Measurements from ENCODE around the gene FLRT2. TPM values are rescaled to one million over a fixed set of nuclear protein-coding genes. Genes with fewer than 3 reads are reported as not detected.
A peak's percentile ranks its signal among the peaks of the same experiment; 100 is the strongest.

The FLRT2 gene
- polyA plus RNA-seq, 3 donors, result 0.01 TPM; not detected in 2

DNA sequence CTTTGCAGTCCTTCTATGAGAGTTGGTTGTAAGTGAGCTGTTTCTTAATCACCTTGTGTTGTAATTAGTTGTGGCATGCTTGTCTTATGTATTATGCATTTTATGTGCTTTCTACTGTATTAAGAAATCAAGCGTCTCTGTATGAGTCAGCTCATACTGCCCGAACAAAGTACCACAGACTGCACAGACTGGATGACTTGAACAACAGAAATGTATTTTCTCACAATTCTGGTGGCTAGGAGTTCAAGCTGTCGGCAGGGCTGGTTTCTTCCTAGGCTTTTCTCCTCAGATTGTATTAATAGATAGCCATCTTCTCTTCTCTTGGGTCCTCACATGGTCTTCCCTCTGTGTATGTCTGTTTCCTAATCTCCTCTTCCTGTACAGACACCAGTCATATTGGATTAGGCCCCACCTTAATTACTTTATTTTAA is 77.7 kb downstream of the FLRT2 start:
- peak overlapping the region in 1 of 2 donors; percentile 51 for H3K4me3 Mint-ChIP-seq
- H3K4me1 ChIP-seq (ENCODE audit: control insufficient read depth in 1 of 2, insufficient read depth in 2 of 2, low read length in 2 of 2), result peaks cover 24 to 38% of the 10 kb centered on the region in 2 donors
- H3K9me3 Mint-ChIP-seq, result peaks cover 0 to 2% (median 0%) of the 10 kb centered on the region in 7 donors
- H2AFZ ChIP-seq (ENCODE audit: insufficient read depth, low read depth, low read length, poor library complexity, severe bottlenecking), result peak overlapping the region; percentile 51
- peak overlapping the region; percentile 55 for H3K9ac ChIP-seq (ENCODE audit: insufficient read depth, low read length, poor library complexity, severe bottlenecking)
- peak overlapping the region; percentile 48 for H3K4me2 ChIP-seq (replicated peaks; ENCODE audit: extremely low read depth, low read length, poor library complexity, severe bottlenecking)
- DNase-seq, result peak; percentile 76 to 91 (median 89)
- no peaks in the 10 kb centered on the region for H3K36me3 ChIP-seq (replicated peaks in 1 of 2; ENCODE audit: control insufficient read depth in 1 of 2, insufficient read depth in 2 of 2, low read length in 2 of 2)
- TF ChIP-seq, protein P1, sequence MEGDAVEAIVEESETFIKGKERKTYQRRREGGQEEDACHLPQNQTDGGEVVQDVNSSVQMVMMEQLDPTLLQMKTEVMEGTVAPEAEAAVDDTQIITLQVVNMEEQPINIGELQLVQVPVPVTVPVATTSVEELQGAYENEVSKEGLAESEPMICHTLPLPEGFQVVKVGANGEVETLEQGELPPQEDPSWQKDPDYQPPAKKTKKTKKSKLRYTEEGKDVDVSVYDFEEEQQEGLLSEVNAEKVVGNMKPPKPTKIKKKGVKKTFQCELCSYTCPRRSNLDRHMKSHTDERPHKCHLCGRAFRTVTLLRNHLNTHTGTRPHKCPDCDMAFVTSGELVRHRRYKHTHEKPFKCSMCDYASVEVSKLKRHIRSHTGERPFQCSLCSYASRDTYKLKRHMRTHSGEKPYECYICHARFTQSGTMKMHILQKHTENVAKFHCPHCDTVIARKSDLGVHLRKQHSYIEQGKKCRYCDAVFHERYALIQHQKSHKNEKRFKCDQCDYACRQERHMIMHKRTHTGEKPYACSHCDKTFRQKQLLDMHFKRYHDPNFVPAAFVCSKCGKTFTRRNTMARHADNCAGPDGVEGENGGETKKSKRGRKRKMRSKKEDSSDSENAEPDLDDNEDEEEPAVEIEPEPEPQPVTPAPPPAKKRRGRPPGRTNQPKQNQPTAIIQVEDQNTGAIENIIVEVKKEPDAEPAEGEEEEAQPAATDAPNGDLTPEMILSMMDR (IDR thresholded peaks at IDR 0.05), result no peak
- H4K20me1 ChIP-seq (ENCODE audit: insufficient read depth, low read length), result no peaks in the 10 kb centered on the region
- H3K79me2 ChIP-seq (ENCODE audit: insufficient read depth, low read length), result no peaks in the 10 kb centered on the region
- H3K4me1 Mint-ChIP-seq, result peaks cover 31% of the 10 kb centered on the region
- 14% methylated on average over 1 of the region's 3 CpGs for WGBS (ENCODE audit: insufficient coverage)
- intact Hi-C loops (cut with micrococcal nuclease), result loop anchor here in 1 of 2 donors (10.0 kb wide), 1 partner anchor 337 kb away; no protein-coding TSS in a partner anchor
- H3K27me3 Mint-ChIP-seq (ENCODE audit: low read depth in 3 of 3), result peaks cover 0 to 2% (median 0%) of the 10 kb centered on the region in 3 donors
- no peaks in the 10 kb centered on the region for H3K27me3 ChIP-seq (ENCODE audit: control insufficient read depth in 2 of 2, insufficient read depth in 2 of 2, low read length in 2 of 2)
- H3K4me3 ChIP-seq (replicated peaks in 1 of 3; ENCODE audit: low read depth in 2 of 3, low read length in 3 of 3), result peak overlapping the region in 1 of 3 experiments; percentile 28
- H3K27ac ChIP-seq (ENCODE audit: low read depth in 1 of 2, low read length in 2 of 2), result peak overlapping the region; percentile 55 to 90
- H3K27ac Mint-ChIP-seq, result peak overlapping the region; percentile 92 to 97 (median 95)
- no peaks in the 10 kb centered on the region for H3K9me3 ChIP-seq (replicated peaks in 1 of 2; ENCODE audit: control insufficient read depth in 1 of 2, insufficient read depth in 1 of 2, low read length in 2 of 2)
- peaks cover 0 to 2% of the 10 kb centered on the region in 2 donors for H3K36me3 Mint-ChIP-seq

- Mint-ChIP-seq H3K9me3 (peaks cover 0 to 2% (median 0%) of the 10 kb centered on the region in 7 donors), H3K27me3 (ENCODE audit: low read depth in 3 of 3) (no peaks in the 10 kb centered on the region), H3K4me3 (no peak overlapping the region), H3K27ac (peak overlapping the region in 1 of 7 donors; percentile 36), H3K36me3 (peaks cover 0 to 2% of the 10 kb centered on the region in 2 donors), H3K4me1 (peaks cover 6% of the 10 kb centered on the region)
- H2AFZ ChIP-seq (ENCODE audit: insufficient read depth, low read depth, low read length, poor library complexity, severe bottlenecking), result no peak overlapping the region
- H3K4me2 ChIP-seq (replicated peaks; ENCODE audit: extremely low read depth, low read length, poor library complexity, severe bottlenecking), result no peak overlapping the region
- no peak for DNase-seq
- intact Hi-C loops (cut with micrococcal nuclease), result no loop called here
- H3K36me3 ChIP-seq (replicated peaks in 1 of 2; ENCODE audit: control insufficient read depth in 1 of 2, insufficient read depth in 2 of 2, low read length in 2 of 2), result no peaks in the 10 kb centered on the region
- no peak overlapping the region for H3K27ac ChIP-seq (ENCODE audit: low read depth in 1 of 2, low read length in 2 of 2)
- 97% methylated on average over 5 of the region's 5 CpGs for WGBS (ENCODE audit: insufficient coverage)
- H3K9ac ChIP-seq (ENCODE audit: insufficient read depth, low read length, poor library complexity, severe bottlenecking), result no peak overlapping the region
- H3K4me3 ChIP-seq (replicated peaks in 1 of 3; ENCODE audit: low read depth in 2 of 3, low read length in 3 of 3), result no peak overlapping the region
- no peaks in the 10 kb centered on the region for H4K20me1 ChIP-seq (ENCODE audit: insufficient read depth, low read length)
- no peaks in the 10 kb centered on the region for H3K9me3 ChIP-seq (replicated peaks in 1 of 2; ENCODE audit: control insufficient read depth in 1 of 2, insufficient read depth in 1 of 2, low read length in 2 of 2)
- no peaks in the 10 kb centered on the region for H3K79me2 ChIP-seq (ENCODE audit: insufficient read depth, low read length)
- H3K27me3 ChIP-seq (ENCODE audit: control insufficient read depth in 2 of 2, insufficient read depth in 2 of 2, low read length in 2 of 2), result no peaks in the 10 kb centered on the region
- H3K4me1 ChIP-seq (ENCODE audit: control insufficient read depth in 1 of 2, insufficient read depth in 2 of 2, low read length in 2 of 2), result peaks cover 3 to 7% of the 10 kb centered on the region in 2 donors
- TF ChIP-seq, protein P1 (IDR thresholded peaks at IDR 0.05), result no peak
Observed at GRCh38 chr14:85613496-85613895, 83.6 kb downstream of the FLRT2 start.

Data from CD14-positive monocyte (primary cell).